DOHH2 (cell line): Measurements from ENCODE around the gene HYDIN.
"Not testable (repeated sequence)": the region's sequence is repeated elsewhere in the genome, so short reads cannot be mapped to it uniquely, and the experiment has no call there.

Source experiments
- H3F3A ChIP-seq: fragments of 200-600 bp; sonication (generic), shearing (Covaris generic); 2 replicates; pipeline ENCODE4 v1.6.0; 2016; ENCODE audit warnings: antibody characterized with exemption, mild to moderate bottlenecking; ENCODE audit not compliant: control insufficient read depth, insufficient read depth
- H3K27ac ChIP-seq: fragments of 200-600 bp; sonication (generic); 2 replicates; pipeline ENCODE4 v1.5.1; 2014; ENCODE audit warnings: low read depth, mild to moderate bottlenecking, low read length, moderate library complexity
- H3K27me3 ChIP-seq: fragments of 200-600 bp; sonication (generic); 2 replicates; pipeline ENCODE4 v1.6.1; 2014; ENCODE audit warnings: mild to moderate bottlenecking, low read length, mixed read lengths; ENCODE audit not compliant: control insufficient read depth
- H3K36me3 ChIP-seq: fragments of 200-600 bp; sonication (generic); 2 replicates; pipeline ENCODE4 v1.6.1; 2014; ENCODE audit warnings: mild to moderate bottlenecking, low read length, moderate library complexity, mixed read lengths; ENCODE audit not compliant: control insufficient read depth
- H3K4me1 ChIP-seq: fragments of 200-600 bp; sonication (generic); 2 replicates; pipeline ENCODE4 v1.6.1; 2014; ENCODE audit warnings: mild to moderate bottlenecking, low read length, mixed read lengths; ENCODE audit not compliant: control insufficient read depth
- H3K4me2 ChIP-seq: fragments of 200-600 bp; sonication (generic); 2 replicates; pipeline ENCODE4 v1.6.0; 2014; ENCODE audit warnings: mild to moderate bottlenecking, low read length, moderate library complexity
- H3K4me3 ChIP-seq: fragments of 200-600 bp; sonication (generic); 2 replicates; pipeline ENCODE4 v1.5.1; 2014; ENCODE audit warnings: mild to moderate bottlenecking, low read length, mixed read lengths
- H3K79me2 ChIP-seq: fragments of 200-600 bp; sonication (generic); 2 replicates; pipeline ENCODE4 v1.6.1; 2014; ENCODE audit warnings: mild to moderate bottlenecking, low read length, mixed read lengths; ENCODE audit not compliant: control insufficient read depth
- H3K9me2 ChIP-seq: fragments of 200-600 bp; sonication (generic); replicated peaks from 2 replicates; pipeline ENCODE4 v1.6.1; 2014; ENCODE audit warnings: mild to moderate bottlenecking, low read length, mixed read lengths; ENCODE audit not compliant: control insufficient read depth
- H3K9me3 ChIP-seq: fragments of 200-600 bp; sonication (generic); 2 replicates; pipeline ENCODE4 v1.6.1; 2014; ENCODE audit warnings: antibody characterized with exemption, low read length, mixed read lengths; ENCODE audit not compliant: control insufficient read depth, insufficient read depth
- H4K20me1 ChIP-seq: fragments of 200-600 bp; sonication (generic); 2 replicates; pipeline ENCODE4 v1.6.0; 2014; ENCODE audit warnings: low read depth, mild to moderate bottlenecking, antibody characterized with exemption, low read length, moderate library complexity; ENCODE audit not compliant: control insufficient read depth, insufficient read depth

The HYDIN gene

GRCh38 chr16:70884652-70885051 lies 345.9 kb downstream of the HYDIN start:
- H3K9me3 ChIP-seq, H3K36me3 ChIP-seq, H3K4me3 ChIP-seq, H3K4me1 ChIP-seq, H3F3A ChIP-seq, H3K27me3 ChIP-seq, H4K20me1 ChIP-seq, H3K27ac ChIP-seq, H3K79me2 ChIP-seq, H3K9me2 ChIP-seq, H3K4me2 ChIP-seq: not testable (repeated sequence)

GRCh38 chr16:70882311-70882710 lies 348.2 kb downstream of the HYDIN start:
- H3K36me3 ChIP-seq, H3F3A ChIP-seq, H3K27ac ChIP-seq, H3K9me2 ChIP-seq, H3K4me2 ChIP-seq, H3K4me1 ChIP-seq, H4K20me1 ChIP-seq, H3K9me3 ChIP-seq, H3K27me3 ChIP-seq, H3K4me3 ChIP-seq, H3K79me2 ChIP-seq: not testable (repeated sequence)

GRCh38 chr16:70877895-70878294 lies 352.6 kb downstream of the HYDIN start:
- not testable (repeated sequence) for H3K9me2 ChIP-seq, H3K9me3 ChIP-seq, H3K79me2 ChIP-seq, H3K27me3 ChIP-seq, H3K4me2 ChIP-seq, H3K36me3 ChIP-seq, H3K4me3 ChIP-seq, H4K20me1 ChIP-seq, H3K27ac ChIP-seq, H3F3A ChIP-seq, H3K4me1 ChIP-seq

- H3K9me2 ChIP-seq, H4K20me1 ChIP-seq, H3F3A ChIP-seq, H3K36me3 ChIP-seq, H3K4me1 ChIP-seq, H3K4me3 ChIP-seq, H3K27ac ChIP-seq, H3K27me3 ChIP-seq, H3K79me2 ChIP-seq, H3K9me3 ChIP-seq, H3K4me2 ChIP-seq: not testable (repeated sequence)
Measured at GRCh38 chr16:70876442-70876841, 354.1 kb downstream of the HYDIN start.

- not testable (repeated sequence) for H3K9me2 ChIP-seq, H3K4me2 ChIP-seq, H3K4me3 ChIP-seq, H3K79me2 ChIP-seq, H3K9me3 ChIP-seq, H3K36me3 ChIP-seq, H3K27ac ChIP-seq, H3F3A ChIP-seq, H4K20me1 ChIP-seq, H3K4me1 ChIP-seq, H3K27me3 ChIP-seq
Measured at GRCh38 chr16:70864698-70865097, 365.8 kb downstream of the HYDIN start.

- not testable (repeated sequence) for H3K79me2 ChIP-seq, H3K36me3 ChIP-seq, H3K9me2 ChIP-seq, H3K9me3 ChIP-seq, H3K27me3 ChIP-seq, H3K27ac ChIP-seq, H3K4me3 ChIP-seq, H3F3A ChIP-seq, H4K20me1 ChIP-seq, H3K4me1 ChIP-seq, H3K4me2 ChIP-seq
Measured at GRCh38 chr16:70861996-70862395, 368.5 kb downstream of the HYDIN start.

- not testable (repeated sequence) for H3K9me2 ChIP-seq, H3K27ac ChIP-seq, H3K4me3 ChIP-seq, H3K27me3 ChIP-seq, H3K4me2 ChIP-seq, H3K79me2 ChIP-seq, H4K20me1 ChIP-seq, H3K9me3 ChIP-seq, H3F3A ChIP-seq, H3K36me3 ChIP-seq, H3K4me1 ChIP-seq
Measured at GRCh38 chr16:70851299-70851698, 379.2 kb downstream of the HYDIN start.

- not testable (repeated sequence) for H3K9me3 ChIP-seq, H3K4me1 ChIP-seq, H3K4me3 ChIP-seq, H3K79me2 ChIP-seq, H4K20me1 ChIP-seq, H3K27ac ChIP-seq, H3K4me2 ChIP-seq, H3K27me3 ChIP-seq, H3K9me2 ChIP-seq, H3F3A ChIP-seq, H3K36me3 ChIP-seq
Measured at GRCh38 chr16:70823498-70824118, 406.9 kb downstream of the HYDIN start.
